Fibroblast of lung (primary cell): ENCODE results near the gene MACF1. TPM values are rescaled to one million over a fixed set of nuclear protein-coding genes. Genes with fewer than 3 reads are reported as not detected.

ENCODE experiments used
- DNase-seq, 2 donors: peaks; one replicate each; pipeline versions ENCODE4 v3.0.0 to v3.0.0-alpha.2; 2010; ENCODE audit warnings: low read depth in 2 of 2
- H2AFZ ChIP-seq: 2 replicates; pipeline ENCODE4 v1.5.1; 2012; ENCODE audit warnings: low read length, control low read depth, inconsistent platforms
- H3K27ac ChIP-seq: 2 replicates; pipeline ENCODE4 v1.5.1; 2011; ENCODE audit warnings: low read length, control low read depth; ENCODE audit not compliant: insufficient read depth
- H3K27me3 ChIP-seq: 2 replicates; pipeline ENCODE4 v1.5.1; 2011; ENCODE audit warnings: mild to moderate bottlenecking, low read length; ENCODE audit not compliant: control insufficient read depth, insufficient read depth
- H3K36me3 ChIP-seq: 2 replicates; pipeline ENCODE4 v1.5.1; 2011; ENCODE audit warnings: low read length; ENCODE audit not compliant: control insufficient read depth, insufficient read depth
- H3K4me1 ChIP-seq: 2 replicates; pipeline ENCODE4 v1.5.1; 2011; ENCODE audit warnings: low read length; ENCODE audit not compliant: control insufficient read depth, insufficient read depth; ENCODE audit errors: extremely low read depth
- H3K4me2 ChIP-seq: 2 replicates; pipeline ENCODE4 v1.5.1; 2011; ENCODE audit warnings: low read length, control low read depth; ENCODE audit not compliant: insufficient read depth; ENCODE audit errors: extremely low read depth
- H3K4me3 ChIP-seq, 4 experiments: fragments of 200-600 bp in 1 of 4; sonication (generic) in 1 of 4; replicated peaks in 1 of 4; 2 replicates each; pipeline ENCODE4 v1.5.1; 2011 to 2016; ENCODE audit warnings: low read length in 4 of 4, low read depth in 3 of 4, mild to moderate bottlenecking in 3 of 4, control low read depth in 2 of 4, inconsistent platforms in 1 of 4, mixed read lengths in 1 of 4; ENCODE audit not compliant: insufficient read depth in 1 of 4; ENCODE audit errors: control extremely low read depth in 1 of 4
- H3K79me2 ChIP-seq: 2 replicates; pipeline ENCODE4 v1.5.1; 2012; ENCODE audit warnings: mild to moderate bottlenecking, low read length, inconsistent platforms; ENCODE audit not compliant: control insufficient read depth, insufficient read depth
- H3K9ac ChIP-seq: 2 replicates; pipeline ENCODE4 v1.5.1; 2011; ENCODE audit warnings: mild to moderate bottlenecking, low read length, control low read depth; ENCODE audit not compliant: insufficient read depth
- H3K9me3 ChIP-seq: 2 replicates; pipeline ENCODE4 v1.5.1; 2012; ENCODE audit warnings: low read depth, low read length; ENCODE audit not compliant: control insufficient read depth, insufficient read depth
- H4K20me1 ChIP-seq: 2 replicates; pipeline ENCODE4 v1.5.1; 2011; ENCODE audit warnings: low read length; ENCODE audit not compliant: control insufficient read depth, insufficient read depth; ENCODE audit errors: extremely low read depth
- CTCF ChIP-seq, 2 donors: IDR thresholded peaks in 1 of 2; conservative IDR thresholded peaks in 1 of 2; 1 replicate in 1 of 2; 2 replicates in 1 of 2; pipeline ENCODE4 v1.5.1; 2011 to 2012; ENCODE audit warnings: low read length in 2 of 2, control low read depth in 1 of 2, inconsistent platforms in 1 of 2, low read depth in 1 of 2, mild to moderate bottlenecking in 1 of 2
- EZH2 ChIP-seq: IDR thresholded peaks from 2 replicates; pipeline ENCODE4 v1.5.1; 2012; ENCODE audit warnings: low read length, control low read depth, mild to moderate bottlenecking; ENCODE audit errors: missing control alignments
- polyA plus RNA-seq, 2 donors: library from polyadenylated mRNA; depleted of rRNA in 1 of 2; stranded (reverse) in 1 of 2; unstranded in 1 of 2; fragments of >200 nt; gene quantifications; 2 replicates each; pipeline ENCODE4 v1.2.1, GENCODE V29; 2011 to 2012; ENCODE audit warnings: missing spikeins in 1 of 2
- total RNA-seq: library from RNA; depleted of rRNA; stranded (reverse); fragments of >200 nt; gene quantifications from 2 replicates; pipeline ENCODE4 v1.2.1, GENCODE V29; 2014

Gene MACF1
- total and polyA plus RNA-seq, 2 donors (not counting 1 experiment from before 2014, with no cell fraction given): 178 to 414 TPM

- Histone ChIP-seq H3K36me3 (peaks cover 12% of the 10 kb centered on the region), H3K27ac (no peak overlapping the region), H3K4me2 (no peak overlapping the region), H3K9me3 (no peaks in the 10 kb centered on the region), H3K79me2 (no peaks in the 10 kb centered on the region), H3K4me1 (no peaks in the 10 kb centered on the region), H2AFZ (no peak overlapping the region), H4K20me1 (no peaks in the 10 kb centered on the region), H3K9ac (no peak overlapping the region), H3K27me3 (no peaks in the 10 kb centered on the region), H3K4me3 (no peak overlapping the region)
- TF ChIP-seq EZH2: no peak
- no peak for TF ChIP-seq CTCF (conservative IDR thresholded peaks at IDR 0.05 in 1 of 2, IDR thresholded peaks at IDR 0.05 in 1 of 2; ENCODE audit: low read depth in 1 of 2, low read length in 2 of 2)
- DNase-seq: no peak
Observed at GRCh38 chr1:39342776-39343175, 138.3 kb downstream of the MACF1 start.

- DNase-seq: no peak
- no peaks in the 10 kb centered on the region for H4K20me1 ChIP-seq
- no peak overlapping the region for H3K27ac ChIP-seq
- no peak overlapping the region for H3K4me2 ChIP-seq
- no peaks in the 10 kb centered on the region for H3K9me3 ChIP-seq
- no peak overlapping the region for H2AFZ ChIP-seq
- H3K27me3 ChIP-seq: no peaks in the 10 kb centered on the region
- H3K36me3 ChIP-seq: peaks cover 17% of the 10 kb centered on the region
- no peak for TF ChIP-seq CTCF (conservative IDR thresholded peaks at IDR 0.05 in 1 of 2, IDR thresholded peaks at IDR 0.05 in 1 of 2; ENCODE audit: low read depth in 1 of 2, low read length in 2 of 2)
- no peak for TF ChIP-seq EZH2
- H3K9ac ChIP-seq: no peak overlapping the region
- no peak overlapping the region for H3K4me3 ChIP-seq
- H3K4me1 ChIP-seq: no peaks in the 10 kb centered on the region
- H3K79me2 ChIP-seq: no peaks in the 10 kb centered on the region
Observed at GRCh38 chr1:39344394-39345154, 140.1 kb downstream of the MACF1 start.

- Histone ChIP-seq H3K4me3 (no peak overlapping the region), H3K36me3 (peaks cover 21% of the 10 kb centered on the region), H3K79me2 (no peaks in the 10 kb centered on the region), H3K9ac (no peak overlapping the region), H3K27me3 (no peaks in the 10 kb centered on the region), H4K20me1 (no peaks in the 10 kb centered on the region), H3K9me3 (no peaks in the 10 kb centered on the region), H3K27ac (no peak overlapping the region), H3K4me1 (no peaks in the 10 kb centered on the region), H3K4me2 (no peak overlapping the region), H2AFZ (no peak overlapping the region)
- TF ChIP-seq CTCF (conservative IDR thresholded peaks at IDR 0.05 in 1 of 2, IDR thresholded peaks at IDR 0.05 in 1 of 2; ENCODE audit: low read depth in 1 of 2, low read length in 2 of 2) (no peak), EZH2 (no peak)
- DNase-seq: no peak
Observed at GRCh38 chr1:39346872-39347271, 142.4 kb downstream of the MACF1 start.
